ENCODE measurements around the gene SELENOO. TPM values are rescaled to one million over a fixed set of nuclear protein-coding genes. Genes with fewer than 3 reads are reported as not detected.

SELENOO gene
- total RNA-seq, 1 experiment from 2014 or later: 19.0 TPM

- Histone ChIP-seq H3K9me3 (ENCODE audit: control insufficient read depth, low read depth, low read length) (no peaks in the 10 kb centered on the region), H3K4me1 (ENCODE audit: insufficient read depth, low read length) (no peaks in the 10 kb centered on the region)
These were observed 66.2 kb downstream of the SELENOO start for GRCh38 chr22:50266994-50267393.

More at GRCh38 chr22:50266994-50267393, 66.2 kb downstream of the SELENOO start:
- Histone ChIP-seq H3K27ac (ENCODE audit: insufficient read length, low read depth, low read length) (no peak overlapping the region), H4K20me1 (ENCODE audit: control insufficient read depth, insufficient read depth, insufficient read length) (no peaks in the 10 kb centered on the region), H2BK20ac (ENCODE audit: low read depth, low read length, poor library complexity, severe bottlenecking) (no peak overlapping the region), H3K4ac (ENCODE audit: low read depth, low read length) (no peak overlapping the region), H2BK15ac (ENCODE audit: low read depth, low read length) (no peak overlapping the region), H3K9ac (ENCODE audit: extremely low read depth, insufficient read length, low read length) (no peak overlapping the region), H4K8ac (replicated peaks; ENCODE audit: insufficient read length, low read depth, low read length) (no peak overlapping the region), H3K14ac (ENCODE audit: insufficient read depth, low read length) (no peak overlapping the region), H3T11ph (ENCODE audit: low read length) (no peak overlapping the region), H4K91ac (ENCODE audit: insufficient read length, low read depth, low read length) (no peak overlapping the region), H2BK12ac (ENCODE audit: insufficient read length, low read depth, low read length) (no peak overlapping the region), H3K23me2 (ENCODE audit: insufficient read length, low read depth, low read length, poor library complexity, severe bottlenecking) (peaks cover 5% of the 10 kb centered on the region), H3K79me2 (ENCODE audit: insufficient read depth, low read length) (no peaks in the 10 kb centered on the region), H4K5ac (ENCODE audit: insufficient read length, low read depth, low read length) (no peak overlapping the region), H2BK120ac (ENCODE audit: low read depth, low read length, poor library complexity, severe bottlenecking) (no peak overlapping the region), H2BK5ac (ENCODE audit: insufficient read length, low read length) (no peak overlapping the region), H2AK5ac (ENCODE audit: insufficient read length, low read length) (no peak overlapping the region), H2AFZ (ENCODE audit: low read length) (no peak overlapping the region), H3K4me2 (ENCODE audit: insufficient read depth, insufficient read length, low read length) (no peak overlapping the region), H3K23ac (ENCODE audit: insufficient read length, low read depth, low read length) (no peak overlapping the region), H3K27me3 (ENCODE audit: insufficient read depth, low read length) (peaks cover 15% of the 10 kb centered on the region; the same call in 1 of the 2 replicates), H3K18ac (ENCODE audit: insufficient read length, low read depth, low read length) (no peak overlapping the region), H3K56ac (ENCODE audit: insufficient read length, low read depth, low read length) (no peak overlapping the region), H3K79me1 (ENCODE audit: insufficient read depth, low read depth, low read length, poor library complexity, severe bottlenecking) (no peaks in the 10 kb centered on the region)
- WGBS (ENCODE audit: extremely low coverage, insufficient read length, low lambda C conversion rate): no CpG with 5 or more reads among the region's 37 CpGs
- no peaks in the 10 kb centered on the region for H3K36me3 Mint-ChIP-seq (ENCODE audit: insufficient read depth in 1 of 3, low read depth in 3 of 3)
- H3K4me1 Mint-ChIP-seq: peaks cover 8 to 16% of the 10 kb centered on the region in 2 experiments
- H3K27ac Mint-ChIP-seq: no peak overlapping the region
- DNase-seq: no peak
- peaks cover 2 to 3% of the 10 kb centered on the region in 2 experiments; a peak in 2 of 5 replicates for H3K9me3 Mint-ChIP-seq
- TF ChIP-seq, protein P1, sequence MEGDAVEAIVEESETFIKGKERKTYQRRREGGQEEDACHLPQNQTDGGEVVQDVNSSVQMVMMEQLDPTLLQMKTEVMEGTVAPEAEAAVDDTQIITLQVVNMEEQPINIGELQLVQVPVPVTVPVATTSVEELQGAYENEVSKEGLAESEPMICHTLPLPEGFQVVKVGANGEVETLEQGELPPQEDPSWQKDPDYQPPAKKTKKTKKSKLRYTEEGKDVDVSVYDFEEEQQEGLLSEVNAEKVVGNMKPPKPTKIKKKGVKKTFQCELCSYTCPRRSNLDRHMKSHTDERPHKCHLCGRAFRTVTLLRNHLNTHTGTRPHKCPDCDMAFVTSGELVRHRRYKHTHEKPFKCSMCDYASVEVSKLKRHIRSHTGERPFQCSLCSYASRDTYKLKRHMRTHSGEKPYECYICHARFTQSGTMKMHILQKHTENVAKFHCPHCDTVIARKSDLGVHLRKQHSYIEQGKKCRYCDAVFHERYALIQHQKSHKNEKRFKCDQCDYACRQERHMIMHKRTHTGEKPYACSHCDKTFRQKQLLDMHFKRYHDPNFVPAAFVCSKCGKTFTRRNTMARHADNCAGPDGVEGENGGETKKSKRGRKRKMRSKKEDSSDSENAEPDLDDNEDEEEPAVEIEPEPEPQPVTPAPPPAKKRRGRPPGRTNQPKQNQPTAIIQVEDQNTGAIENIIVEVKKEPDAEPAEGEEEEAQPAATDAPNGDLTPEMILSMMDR (conservative IDR thresholded peaks at IDR 0.05): no peak
- no peak overlapping the region for H3K4me3 Mint-ChIP-seq
- peaks cover 80% of the 10 kb centered on the region for H3K27me3 Mint-ChIP-seq (ENCODE audit: low read depth)

Other genes starting within 250 kb of the SELENOO start
- 43.4 and 45.1 TPM in 2 replicates for gene PIM3, start 240.2 kb upstream of the SELENOO start, total RNA-seq (2021)
- gene IL17REL, start 188.2 kb upstream of the SELENOO start, total RNA-seq (2021): 0.11 and 0.20 TPM in 2 replicates
- not detected in 2 replicates for gene TTLL8, start 142.7 kb upstream of the SELENOO start, total RNA-seq (2021)
- gene MLC1, start 115.6 kb upstream of the SELENOO start, total RNA-seq (2021): not detected in 2 replicates
- gene MOV10L1, start 111.0 kb upstream of the SELENOO start, total RNA-seq (2021): not detected in 2 replicates
- 6.7 and 8.0 TPM in 2 replicates for gene PANX2, start 30.3 kb upstream of the SELENOO start, total RNA-seq (2021)
- gene TRABD, start 15.1 kb upstream of the SELENOO start, total RNA-seq (2021): 46.3 and 47.8 TPM in 2 replicates
- 28.4 and 29.0 TPM in 2 replicates for gene TUBGCP6, start 44.0 kb downstream of the SELENOO start, total RNA-seq (2021)
- 41.1 and 45.0 TPM in 2 replicates for gene HDAC10, start 50.3 kb downstream of the SELENOO start, total RNA-seq (2021)
- 31.3 and 32.3 TPM in 2 replicates for gene MAPK12, start 60.7 kb downstream of the SELENOO start, total RNA-seq (2021)
- gene MAPK11, start 69.4 kb downstream of the SELENOO start, total RNA-seq (2021): 1.5 and 2.1 TPM in 2 replicates
- 84.4 and 87.6 TPM in 2 replicates for gene PLXNB2, start 106.6 kb downstream of the SELENOO start, total RNA-seq (2021)
- gene DENND6B, start 126.0 kb downstream of the SELENOO start, total RNA-seq (2021): 1.0 and 1.5 TPM in 2 replicates
- 41.2 and 42.6 TPM in 2 replicates for gene PPP6R2, start 142.3 kb downstream of the SELENOO start, total RNA-seq (2021)

Data from H9 (cell line).